D341Med (cell line): Measurements from ENCODE around the gene CYB561.
A peak's percentile ranks its signal among the peaks of the same experiment; 100 is the strongest.

Source experiments
- DNase-seq: peaks from one replicate; pipeline ENCODE4 v3.0.0; 2012; ENCODE audit warnings: low spot score

The CYB561 gene

GRCh38 chr17:63407741-63408330, 38.3 kb downstream of the CYB561 start:
- DNase-seq, result no peak

DNA sequence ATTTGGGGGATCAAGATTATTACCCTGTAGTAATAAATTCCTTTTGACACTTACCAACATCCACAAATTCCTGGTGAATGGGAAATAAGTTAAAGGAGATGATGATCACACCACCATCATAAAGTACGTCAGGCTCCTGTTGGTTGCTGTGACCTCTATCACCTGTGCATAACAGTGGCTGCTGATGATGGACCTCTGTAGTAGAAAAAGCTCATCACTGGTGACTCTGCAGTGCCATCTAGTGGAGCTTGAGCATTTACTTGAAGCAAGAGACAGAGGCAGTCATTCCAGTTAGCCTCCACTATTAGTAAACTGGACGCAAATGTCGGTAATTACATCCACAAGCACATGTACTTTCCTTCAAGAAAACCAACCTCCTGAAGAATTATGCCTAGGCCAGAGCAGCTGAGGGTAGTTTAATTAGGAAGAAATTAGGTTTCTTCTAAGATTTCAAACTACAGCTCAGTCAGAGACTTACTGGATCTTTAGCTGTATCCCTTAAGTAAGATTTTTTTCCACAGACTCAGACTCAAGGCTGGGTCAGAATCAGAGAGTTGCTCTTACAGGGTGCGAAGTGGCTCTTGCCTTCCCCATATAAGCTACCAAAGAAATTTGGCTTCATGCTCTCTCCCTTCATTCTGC, 39.3 kb downstream of the CYB561 start:
- peak; percentile 80 for DNase-seq

GRCh38 chr17:63405741-63406261, 40.3 kb downstream of the CYB561 start:
- peak; percentile 64 for DNase-seq

- DNase-seq, result peak; percentile 36
Observed at GRCh38 chr17:63405020-63405419, 41.1 kb downstream of the CYB561 start.

DNA sequence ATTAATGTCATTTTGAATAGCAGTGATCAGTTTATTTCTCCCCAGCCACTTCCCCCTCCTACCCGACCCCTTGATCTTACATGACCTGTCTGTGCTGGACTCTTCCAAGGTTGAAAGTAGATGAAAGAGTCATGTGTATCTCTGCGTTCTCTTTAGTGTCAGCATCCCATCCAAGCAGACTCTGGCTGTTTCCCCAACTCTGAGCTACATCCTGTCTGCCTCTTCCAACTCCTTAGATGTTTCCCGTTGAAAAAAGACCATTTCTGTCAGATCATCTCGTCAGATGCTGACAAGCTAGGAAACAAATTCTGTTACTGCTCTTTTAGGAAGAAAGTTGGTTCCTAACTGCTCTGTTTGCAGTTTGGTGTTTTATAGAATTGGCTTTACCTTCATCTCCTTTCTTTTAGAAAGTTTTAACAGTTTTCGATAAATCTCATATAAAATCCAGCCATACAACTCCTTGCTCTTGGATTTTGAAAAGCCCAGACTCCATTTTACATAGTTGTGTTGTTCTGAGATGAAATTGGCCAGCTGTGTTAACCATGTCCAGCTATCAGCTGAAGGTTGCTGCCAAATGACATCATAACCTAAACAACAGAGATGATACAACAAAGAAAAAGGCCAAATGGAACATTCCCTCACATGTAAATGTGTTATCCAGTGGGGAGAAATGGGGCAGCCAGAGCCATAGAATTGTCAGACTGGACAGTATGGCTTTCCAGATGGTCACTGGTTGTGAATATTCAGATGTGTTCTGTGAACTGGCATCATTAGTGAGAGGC, 43.5 kb downstream of the CYB561 start:
- no peak for DNase-seq

DNA sequence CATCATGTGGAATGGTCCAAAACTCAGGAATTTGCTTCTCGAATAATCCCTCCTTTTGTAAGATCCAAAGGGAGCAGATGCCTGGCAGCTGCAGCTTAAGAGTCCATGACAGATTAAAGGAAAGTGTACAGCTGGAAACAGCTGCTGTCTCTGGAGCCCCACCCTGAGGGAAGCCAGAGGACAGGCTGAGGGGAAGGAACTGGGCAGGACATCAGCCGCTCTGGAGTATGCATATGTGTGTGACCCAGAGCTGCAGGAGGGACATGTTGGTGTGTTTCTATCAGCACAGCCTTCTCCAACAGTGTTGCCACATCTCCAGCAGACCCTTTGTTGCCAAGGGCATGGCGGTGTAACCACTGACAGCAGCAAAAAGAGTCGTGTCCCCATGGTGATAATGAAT, 46.2 kb downstream of the CYB561 start:
- DNase-seq, result no peak

- no peak for DNase-seq
Observed at GRCh38 chr17:63399316-63399715, 46.8 kb downstream of the CYB561 start.

- DNase-seq, result no peak
Observed at GRCh38 chr17:63398680-63399079, 47.4 kb downstream of the CYB561 start.

GRCh38 chr17:63395075-63395805, 50.9 kb downstream of the CYB561 start:
- no peak for DNase-seq

- no peak for DNase-seq
Observed at GRCh38 chr17:63390090-63390489, 56.0 kb downstream of the CYB561 start.

DNA sequence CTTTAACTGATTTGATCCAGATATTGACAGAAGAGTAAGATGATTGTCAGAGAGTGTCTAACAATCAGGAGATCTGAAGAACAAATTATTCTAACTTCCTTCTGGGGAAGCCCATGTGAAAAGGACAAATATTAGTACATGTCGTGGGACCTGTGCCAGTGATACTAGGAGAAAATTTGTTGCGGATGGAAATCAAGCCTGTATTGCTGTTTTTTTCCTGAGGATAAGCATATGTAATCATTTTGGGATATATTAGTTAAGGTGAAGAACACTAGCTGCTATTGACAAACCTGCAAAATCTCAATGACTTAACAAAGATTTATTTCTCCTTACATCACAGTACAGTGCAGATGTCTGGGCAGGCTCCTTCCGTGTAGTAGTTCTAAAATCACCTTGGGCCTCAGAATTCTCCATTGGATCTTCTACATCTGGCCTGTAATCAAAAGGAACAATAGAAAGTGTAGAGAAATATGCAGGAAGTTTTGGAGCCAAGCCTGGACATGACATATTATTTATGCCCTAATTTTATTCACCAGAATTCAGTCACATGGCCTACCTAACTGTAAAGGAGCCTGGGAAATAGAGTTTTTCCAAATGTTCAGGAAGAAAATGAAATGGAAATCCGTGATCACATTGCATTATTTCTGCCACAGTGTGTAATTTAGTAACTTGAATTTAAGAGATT, 58.3 kb downstream of the CYB561 start:
- DNase-seq, result no peak

- no peak for DNase-seq
Observed at GRCh38 chr17:63382826-63383225, 63.3 kb downstream of the CYB561 start.
